Measurements from ENCODE around the gene SERPINA10.
A peak's percentile ranks its signal among the peaks of the same experiment; 100 is the strongest.

The SERPINA10 gene

GRCh38 chr14:94292872-94293577 is at the start of gene SERPINA10:
Gene SERPINA10, minus strand, starts transcription at chr14:94293268. Its CDS starts 2,675 bp downstream, at chr14:94290593.
- DNase-seq, result no peak

- DNase-seq, result no peak
Observed at GRCh38 chr14:94342334-94342934, 49.4 kb upstream of the SERPINA10 start.

- DNase-seq, result no peak
Observed at GRCh38 chr14:94341656-94342333, 48.7 kb upstream of the SERPINA10 start.

GRCh38 chr14:94340533-94340932 is 47.5 kb upstream of the SERPINA10 start:
- no peak for DNase-seq

GRCh38 chr14:94338023-94338422 is 45.0 kb upstream of the SERPINA10 start:
- DNase-seq, result no peak

- no peak for DNase-seq
Observed at GRCh38 chr14:94337274-94337673, 44.2 kb upstream of the SERPINA10 start.

GRCh38 chr14:94334872-94335271 is 41.8 kb upstream of the SERPINA10 start:
- no peak for DNase-seq

GRCh38 chr14:94332587-94332986 is 39.5 kb upstream of the SERPINA10 start:
- DNase-seq, result no peak

GRCh38 chr14:94332063-94332583 is 39.1 kb upstream of the SERPINA10 start:
- no peak for DNase-seq

GRCh38 chr14:94331462-94331861 is 38.4 kb upstream of the SERPINA10 start:
- DNase-seq, result no peak

- DNase-seq, result no peak
Observed at GRCh38 chr14:94330857-94331256, 37.8 kb upstream of the SERPINA10 start.

GRCh38 chr14:94330432-94330831 is 37.4 kb upstream of the SERPINA10 start:
- DNase-seq, result no peak

- no peak for DNase-seq
Observed at GRCh38 chr14:94329857-94330256, 36.8 kb upstream of the SERPINA10 start.

GRCh38 chr14:94328196-94328595 is 35.1 kb upstream of the SERPINA10 start:
- no peak for DNase-seq

- DNase-seq, result peak; percentile 15
Observed at GRCh38 chr14:94322648-94323570, 29.8 kb upstream of the SERPINA10 start, which contains the start of gene SERPINA6. Gene SERPINA6, minus strand, starts transcription at chr14:94323336. Its CDS starts 8,688 bp downstream, at chr14:94314648.

GRCh38 chr14:94321421-94322271 is 28.6 kb upstream of the SERPINA10 start:
- no peak for DNase-seq

GRCh38 chr14:94320243-94320642 is 27.2 kb upstream of the SERPINA10 start:
- DNase-seq, result no peak

- no peak for DNase-seq
Observed at GRCh38 chr14:94317259-94317658, 24.2 kb upstream of the SERPINA10 start.

- DNase-seq, result no peak
Observed at GRCh38 chr14:94316692-94317091, 23.6 kb upstream of the SERPINA10 start.

- DNase-seq, result no peak
Observed at GRCh38 chr14:94314890-94315289, 21.8 kb upstream of the SERPINA10 start.

GRCh38 chr14:94313991-94314655 is 21.1 kb upstream of the SERPINA10 start:
- no peak for DNase-seq
